Left lung (tissue), 10 donors: Measurements from ENCODE around the gene TFEC. TPM values are rescaled to one million over a fixed set of nuclear protein-coding genes. Genes with fewer than 3 reads are reported as not detected.

Experiments used
- ATAC-seq: fragments of 200-7000 bp; cut with Tn5 transposase; one replicate; pipeline ENCODE4 v1.9.1; 2020; ENCODE audit warnings: moderate library complexity
- DNase-seq, 4 donors: peaks; one replicate each; pipeline ENCODE4 v3.0.0-alpha.2; 2013 to 2020
- H3K27ac ChIP-seq, 2 donors: fragments of 200-600 bp; sonication (generic) in 1 of 2; one replicate each; pipeline versions ENCODE4 v1.5.0 to v1.8.0; 2020 to 2021
- H3K27me3 ChIP-seq, 2 donors: fragments of 200-600 bp; sonication (generic) in 1 of 2; one replicate each; pipeline versions ENCODE4 v1.5.0 to v1.8.0; 2020 to 2021
- H3K36me3 ChIP-seq, 2 donors: fragments of 200-600 bp; sonication (generic) in 1 of 2; one replicate each; pipeline versions ENCODE4 v1.5.0 to v1.8.0; 2020 to 2021
- H3K4me1 ChIP-seq, 2 donors: fragments of 200-600 bp; one replicate each; pipeline ENCODE4 v1.8.0; 2021
- H3K4me3 ChIP-seq, 2 donors: fragments of 200-600 bp; sonication (generic) in 1 of 2; one replicate each; pipeline versions ENCODE4 v1.5.0 to v1.8.0; 2020 to 2021; ENCODE audit warnings: mild to moderate bottlenecking in 1 of 2
- H3K9me3 ChIP-seq, 2 donors: fragments of 200-600 bp; sonication (generic) in 1 of 2; one replicate each; pipeline versions ENCODE4 v1.5.0 to v1.8.0; 2020 to 2021
- CTCF ChIP-seq, 2 donors: fragments of 200-600 bp; sonication (generic) in 1 of 2; IDR thresholded peaks; one replicate each; pipeline versions ENCODE4 v1.5.0 to v1.8.0; 2021; ENCODE audit warnings: antibody characterized with exemption in 2 of 2
- intact Hi-C, 2 donors: fragments of 100-400 bp; cut with DNase I; formaldehyde crosslinking; loops; one replicate each; pipeline versions ENCODE4 v1.11.2 to v1.14.2; 2022
- polyA plus RNA-seq, 6 donors: library from polyadenylated mRNA; unstranded; fragments of 120-200 nt; gene quantifications; one replicate each; pipeline ENCODE4 v1.2.1, GENCODE V29; 2013; ENCODE audit not compliant: insufficient read length in 6 of 6
- total RNA-seq, 2 donors: library from RNA; stranded (reverse); fragmentation: NEBNext Ultra II Directional; extraction: Animal tissue kit (Norgen Biotek cat#: 25700); gene quantifications; one replicate each; pipeline ENCODE4 v1.2.1, GENCODE V29; 2021
- donor health status: DM: no; HTN: yes; CAD: no.
- donor health status: DM: no; HTN: no; CAD: no.

TFEC gene
- total and polyA plus RNA-seq, 8 donors: 0.95 to 42.9 (median 1.6) TPM

GRCh38 chr7:116034411-116034810, 3.8 kb upstream of the TFEC start:
- no peak for DNase-seq
- no peak overlapping the region for H3K4me3 ChIP-seq
- H3K9me3 ChIP-seq: no peaks in the 10 kb centered on the region
- H3K27me3 ChIP-seq: no peaks in the 10 kb centered on the region
- intact Hi-C loops: no loop called here
- H3K27ac ChIP-seq: no peak overlapping the region
- H3K36me3 ChIP-seq: no peaks in the 10 kb centered on the region
- ATAC-seq: no peak
- TF ChIP-seq CTCF (IDR thresholded peaks at IDR 0.05): no peak
- H3K4me1 ChIP-seq: no peaks in the 10 kb centered on the region

- no peak overlapping the region for H3K4me3 ChIP-seq
- intact Hi-C loops: no loop called here
- H3K27me3 ChIP-seq: no peaks in the 10 kb centered on the region
- no peak for TF ChIP-seq CTCF (IDR thresholded peaks at IDR 0.05)
- H3K9me3 ChIP-seq: no peaks in the 10 kb centered on the region
- H3K27ac ChIP-seq: no peak overlapping the region
- no peaks in the 10 kb centered on the region for H3K4me1 ChIP-seq
- no peaks in the 10 kb centered on the region for H3K36me3 ChIP-seq
- DNase-seq (no peak), ATAC-seq (no peak)
Observed at GRCh38 chr7:116032886-116033285, 2.3 kb upstream of the TFEC start.

GRCh38 chr7:116028787-116029186, 1.8 kb downstream of the TFEC start:
- no peak for TF ChIP-seq CTCF (IDR thresholded peaks at IDR 0.05)
- DNase-seq (no peak), ATAC-seq (no peak)
- H3K27ac ChIP-seq: peak overlapping the region; percentile 21 to 84
- no peaks in the 10 kb centered on the region for H3K27me3 ChIP-seq
- no peaks in the 10 kb centered on the region for H3K36me3 ChIP-seq
- intact Hi-C loops: no loop called here
- no peaks in the 10 kb centered on the region for H3K9me3 ChIP-seq
- peak overlapping the region in 1 of 2 donors; percentile 41 for H3K4me3 ChIP-seq
- H3K4me1 ChIP-seq: peaks cover 0 to 10% of the 10 kb centered on the region in 2 donors

GRCh38 chr7:116027786-116028185, 2.8 kb downstream of the TFEC start:
- Histone ChIP-seq H3K36me3 (no peaks in the 10 kb centered on the region), H3K4me1 (peaks cover 0 to 15% of the 10 kb centered on the region in 2 donors), H3K9me3 (no peaks in the 10 kb centered on the region), H3K27me3 (no peaks in the 10 kb centered on the region), H3K27ac (peak overlapping the region in 1 of 2 donors; percentile 83), H3K4me3 (peak overlapping the region in 1 of 2 donors; percentile 41)
- intact Hi-C loops: no loop called here
- ATAC-seq: no peak
- DNase-seq: no peak
- no peak for TF ChIP-seq CTCF (IDR thresholded peaks at IDR 0.05)

- H3K27me3 ChIP-seq: no peaks in the 10 kb centered on the region
- intact Hi-C loops: no loop called here
- H3K4me1 ChIP-seq: peaks cover 0 to 17% of the 10 kb centered on the region in 2 donors
- peak overlapping the region; percentile 67 to 83 for H3K27ac ChIP-seq
- H3K36me3 ChIP-seq: no peaks in the 10 kb centered on the region
- H3K9me3 ChIP-seq: no peaks in the 10 kb centered on the region
- peak overlapping the region in 1 of 2 donors; percentile 13 for H3K4me3 ChIP-seq
- TF ChIP-seq CTCF (IDR thresholded peaks at IDR 0.05): no peak
- DNase-seq (peak in 1 of 4 donors; percentile 31), ATAC-seq (peak; percentile 69)
Observed at GRCh38 chr7:116024826-116025809, 5.4 kb downstream of the TFEC start.
